ENCODE results near the gene PRR18.

Gene PRR18

GRCh38 chr6:166331503-166332415 is 23.6 kb upstream of the PRR18 start:
- Histone ChIP-seq H3K9ac (ENCODE audit: low read depth, low read length) (peak overlapping the region; percentile 49; the same call in 1 of the 2 replicates), H3K4me1 (ENCODE audit: insufficient read depth, low read length) (peaks cover 11% of the 10 kb centered on the region; the same call in 1 of the 2 replicates), H3K9me3 (ENCODE audit: insufficient read depth, low read depth, low read length) (no peaks in the 10 kb centered on the region), H3K27ac (ENCODE audit: low read length) (no peak overlapping the region), H3K36me3 (ENCODE audit: insufficient read depth, low read depth, low read length) (peaks cover 46% of the 10 kb centered on the region), H3K4me3 (ENCODE audit: low read length) (no peak overlapping the region), H3K27me3 (ENCODE audit: insufficient read depth, low read length) (no peaks in the 10 kb centered on the region)

GRCh38 chr6:166330612-166331011 is 22.4 kb upstream of the PRR18 start:
- Histone ChIP-seq H3K27ac (ENCODE audit: low read length) (no peak overlapping the region), H3K27me3 (ENCODE audit: insufficient read depth, low read length) (no peaks in the 10 kb centered on the region), H3K9ac (ENCODE audit: low read depth, low read length) (no peak overlapping the region), H3K9me3 (ENCODE audit: insufficient read depth, low read depth, low read length) (no peaks in the 10 kb centered on the region), H3K4me3 (ENCODE audit: low read length) (no peak overlapping the region; the same call in 1 of the 2 replicates), H3K36me3 (ENCODE audit: insufficient read depth, low read depth, low read length) (peaks cover 45% of the 10 kb centered on the region), H3K4me1 (ENCODE audit: insufficient read depth, low read length) (peaks cover 11% of the 10 kb centered on the region; the same call in 1 of the 2 replicates)

GRCh38 chr6:166325383-166326042 is 17.3 kb upstream of the PRR18 start:
- Histone ChIP-seq H3K9ac (ENCODE audit: low read depth, low read length) (no peak overlapping the region), H3K27me3 (ENCODE audit: insufficient read depth, low read length) (no peaks in the 10 kb centered on the region), H3K27ac (ENCODE audit: low read length) (no peak overlapping the region), H3K4me3 (ENCODE audit: low read length) (no peak overlapping the region), H3K36me3 (ENCODE audit: insufficient read depth, low read depth, low read length) (peaks cover 80% of the 10 kb centered on the region), H3K9me3 (ENCODE audit: insufficient read depth, low read depth, low read length) (no peaks in the 10 kb centered on the region), H3K4me1 (ENCODE audit: insufficient read depth, low read length) (no peaks in the 10 kb centered on the region; the same call in 1 of the 2 replicates)

GRCh38 chr6:166323395-166323794 is 15.2 kb upstream of the PRR18 start:
- Histone ChIP-seq H3K27ac (ENCODE audit: low read length) (no peak overlapping the region), H3K9ac (ENCODE audit: low read depth, low read length) (no peak overlapping the region), H3K4me3 (ENCODE audit: low read length) (no peak overlapping the region), H3K4me1 (ENCODE audit: insufficient read depth, low read length) (no peaks in the 10 kb centered on the region), H3K36me3 (ENCODE audit: insufficient read depth, low read depth, low read length) (peaks cover 78% of the 10 kb centered on the region), H3K9me3 (ENCODE audit: insufficient read depth, low read depth, low read length) (no peaks in the 10 kb centered on the region), H3K27me3 (ENCODE audit: insufficient read depth, low read length) (no peaks in the 10 kb centered on the region)

- Histone ChIP-seq H3K9ac (ENCODE audit: low read depth, low read length) (no peak overlapping the region), H3K4me3 (ENCODE audit: low read length) (no peak overlapping the region), H3K9me3 (ENCODE audit: insufficient read depth, low read depth, low read length) (no peaks in the 10 kb centered on the region), H3K27ac (ENCODE audit: low read length) (no peak overlapping the region), H3K4me1 (ENCODE audit: insufficient read depth, low read length) (no peaks in the 10 kb centered on the region), H3K36me3 (ENCODE audit: insufficient read depth, low read depth, low read length) (peaks cover 37% of the 10 kb centered on the region), H3K27me3 (ENCODE audit: insufficient read depth, low read length) (no peaks in the 10 kb centered on the region)
These were observed 10.7 kb upstream of the PRR18 start for GRCh38 chr6:166318649-166319600.

GRCh38 chr6:166318227-166318626 is 10.0 kb upstream of the PRR18 start:
- H3K4me1 ChIP-seq (ENCODE audit: insufficient read depth, low read length): no peaks in the 10 kb centered on the region
- no peak overlapping the region for H3K27ac ChIP-seq (ENCODE audit: low read length)
- peaks cover 30% of the 10 kb centered on the region for H3K36me3 ChIP-seq (ENCODE audit: insufficient read depth, low read depth, low read length)
- no peaks in the 10 kb centered on the region for H3K9me3 ChIP-seq (ENCODE audit: insufficient read depth, low read depth, low read length)
- H3K4me3 ChIP-seq (ENCODE audit: low read length): no peak overlapping the region
- H3K9ac ChIP-seq (ENCODE audit: low read depth, low read length): no peak overlapping the region
- 0 out of 2 replicates have a peak, but pooled peaks cover under 1% of the 10 kb centered on the region for H3K27me3 ChIP-seq (ENCODE audit: insufficient read depth, low read length)

GRCh38 chr6:166317261-166318212 is 9.3 kb upstream of the PRR18 start:
- Histone ChIP-seq H3K27me3 (ENCODE audit: insufficient read depth, low read length) (peaks cover 3% of the 10 kb centered on the region; the same call in 1 of the 2 replicates), H3K4me3 (ENCODE audit: low read length) (no peak overlapping the region), H3K36me3 (ENCODE audit: insufficient read depth, low read depth, low read length) (peaks cover 24% of the 10 kb centered on the region), H3K9me3 (ENCODE audit: insufficient read depth, low read depth, low read length) (no peaks in the 10 kb centered on the region), H3K4me1 (ENCODE audit: insufficient read depth, low read length) (no peaks in the 10 kb centered on the region), H3K9ac (ENCODE audit: low read depth, low read length) (no peak overlapping the region), H3K27ac (ENCODE audit: low read length) (no peak overlapping the region)

- Histone ChIP-seq H3K27me3 (ENCODE audit: insufficient read depth, low read length) (peaks cover 9% of the 10 kb centered on the region), H3K27ac (ENCODE audit: low read length) (no peak overlapping the region), H3K9me3 (ENCODE audit: insufficient read depth, low read depth, low read length) (no peaks in the 10 kb centered on the region), H3K4me3 (ENCODE audit: low read length) (no peak overlapping the region), H3K9ac (ENCODE audit: low read depth, low read length) (no peak overlapping the region), H3K4me1 (ENCODE audit: insufficient read depth, low read length) (no peaks in the 10 kb centered on the region), H3K36me3 (ENCODE audit: insufficient read depth, low read depth, low read length) (peaks cover 7% of the 10 kb centered on the region; the same call in 1 of the 2 replicates)
These were observed 7.2 kb upstream of the PRR18 start for GRCh38 chr6:166315436-166315835.

GRCh38 chr6:166314454-166314853 is 6.3 kb upstream of the PRR18 start:
- H3K27ac ChIP-seq (ENCODE audit: low read length): no peak overlapping the region
- peaks cover 19% of the 10 kb centered on the region for H3K27me3 ChIP-seq (ENCODE audit: insufficient read depth, low read length)
- H3K9me3 ChIP-seq (ENCODE audit: insufficient read depth, low read depth, low read length): no peaks in the 10 kb centered on the region
- H3K36me3 ChIP-seq (ENCODE audit: insufficient read depth, low read depth, low read length): no peaks in the 10 kb centered on the region
- no peaks in the 10 kb centered on the region for H3K4me1 ChIP-seq (ENCODE audit: insufficient read depth, low read length)
- H3K4me3 ChIP-seq (ENCODE audit: low read length): no peak overlapping the region
- no peak overlapping the region for H3K9ac ChIP-seq (ENCODE audit: low read depth, low read length)

- Histone ChIP-seq H3K9me3 (ENCODE audit: insufficient read depth, low read depth, low read length) (no peaks in the 10 kb centered on the region), H3K27me3 (ENCODE audit: insufficient read depth, low read length) (peaks cover 28% of the 10 kb centered on the region), H3K27ac (ENCODE audit: low read length) (no peak overlapping the region), H3K4me3 (ENCODE audit: low read length) (no peak overlapping the region), H3K36me3 (ENCODE audit: insufficient read depth, low read depth, low read length) (no peaks in the 10 kb centered on the region), H3K4me1 (ENCODE audit: insufficient read depth, low read length) (no peaks in the 10 kb centered on the region), H3K9ac (ENCODE audit: low read depth, low read length) (no peak overlapping the region)
These were observed 5.3 kb upstream of the PRR18 start for GRCh38 chr6:166313255-166314070.
